Panc1 (cell line): ENCODE data around the gene ARHGAP6. TPM values are rescaled to one million over a fixed set of nuclear protein-coding genes. Genes with fewer than 3 reads are reported as not detected.

Experiments used
- ATAC-seq: fragments of 200-7000 bp; cut with Tn5 transposase; 2 replicates; pipeline ENCODE4 v1.9.1; 2020; ENCODE audit warnings: mild to moderate bottlenecking, moderate library complexity
- BruUV-seq: library from RNA; stranded (reverse); fragments of 400-500 nt; replicated peaks from 2 replicates; lab custom pipeline; 2021; lab: Mats Ljungman, UMichigan
- CTCF ChIA-PET: fragments of 300-600 bp; sonication (Branson Sonifier 250); formaldehyde crosslinking; loops from one replicate; lab custom pipeline; 2022; ENCODE audit warnings: antibody characterized with exemption; lab: Charles Lee
- POLR2A ChIA-PET: fragments of 300-600 bp; sonication (Branson Sonifier 250); formaldehyde crosslinking; loops from one replicate; lab custom pipeline; 2022; ENCODE audit warnings: antibody characterized with exemption; lab: Charles Lee
- DNase-seq: peaks from one replicate; pipeline ENCODE4 v3.0.0-alpha.2; 2010; ENCODE audit warnings: low read depth, low spot score
- H3K27ac ChIP-seq: 2 replicates; pipeline ENCODE4 v1.5.1; 2011; ENCODE audit warnings: mild to moderate bottlenecking, low read length, inconsistent platforms
- H3K27me3 ChIP-seq: fragments of 200-500 bp; sonication (Bioruptor generic); 2 replicates; pipeline ENCODE4 v1.6.0; 2014; ENCODE audit warnings: low read length, inconsistent platforms; ENCODE audit not compliant: control insufficient read depth, insufficient read depth
- H3K36me3 ChIP-seq: fragments of 200-500 bp; sonication (Bioruptor generic); 2 replicates; pipeline ENCODE4 v1.5.1; 2014; ENCODE audit warnings: inconsistent platforms, mild to moderate bottlenecking, low read length, moderate library complexity; ENCODE audit not compliant: control insufficient read depth, insufficient read depth
- H3K4me1 ChIP-seq: 2 replicates; pipeline ENCODE4 v1.5.1; 2011; ENCODE audit warnings: inconsistent platforms, mild to moderate bottlenecking, low read length, moderate library complexity; ENCODE audit not compliant: control insufficient read depth, insufficient read depth
- H3K4me3 ChIP-seq, 2 experiments: 2 replicates each; pipeline ENCODE4 v1.5.1; 2011 to 2012; ENCODE audit warnings: low read depth in 2 of 2, low read length in 2 of 2, mild to moderate bottlenecking in 2 of 2, inconsistent platforms in 1 of 2, moderate library complexity in 1 of 2
- H3K9me3 ChIP-seq: fragments of 200-500 bp; sonication (Bioruptor generic); 2 replicates; pipeline ENCODE4 v1.5.1; 2014; ENCODE audit warnings: low read depth, mild to moderate bottlenecking, inconsistent platforms, low read length, moderate library complexity; ENCODE audit not compliant: control insufficient read depth, insufficient read depth
- CTCF ChIP-seq: fragments of 450-650 bp; IDR thresholded peaks from 2 replicates; pipeline ENCODE4 v1.5.1; 2017; ENCODE audit warnings: mild to moderate bottlenecking
- POLR2AphosphoS5 ChIP-seq: IDR thresholded peaks from 2 replicates; pipeline ENCODE4 v1.6.1; 2012; ENCODE audit warnings: mild to moderate bottlenecking, low read depth, low read length, moderate library complexity
- REST ChIP-seq, 2 experiments: IDR thresholded peaks; 2 replicates each; pipeline ENCODE4 v1.6.1; 2011 to 2012; ENCODE audit warnings: low read depth in 2 of 2, control low read depth in 1 of 2, low read length in 1 of 2, mild to moderate bottlenecking in 1 of 2, moderate library complexity in 1 of 2; ENCODE audit not compliant: insufficient read depth in 1 of 2
- SIN3A ChIP-seq: IDR thresholded peaks from 2 replicates; pipeline ENCODE4 v1.6.1; 2012; ENCODE audit warnings: low read depth, mild to moderate bottlenecking, low read length, moderate library complexity, borderline replicate concordance; ENCODE audit not compliant: insufficient read depth
- TCF7L2 ChIP-seq: IDR thresholded peaks from 2 replicates; pipeline ENCODE4 v1.6.1; 2011; ENCODE audit warnings: mild to moderate bottlenecking, low read depth, low read length, inconsistent platforms
- in situ Hi-C: cut with HindIII; loops from 2 replicates; pipeline ENCODE4 v1.10.0; 2016; ENCODE audit warnings: low sequenced_read_pairs, low pct_unique_long_range_greater_than_20kb
- intact Hi-C: fragments of 100-400 bp; cut with micrococcal nuclease; formaldehyde crosslinking; loops from one replicate; pipeline ENCODE4 v1.10.0; 2022; ENCODE audit not compliant: unreplicated experiment
- total RNA-seq: library from RNA; stranded (reverse); gene quantifications from one replicate; pipeline ENCODE4 v1.2.1, GENCODE V29; 2021; ENCODE audit not compliant: unreplicated experiment

ARHGAP6 gene
- total RNA-seq, 1 experiment from 2014 or later, result 0.13 TPM

DNA sequence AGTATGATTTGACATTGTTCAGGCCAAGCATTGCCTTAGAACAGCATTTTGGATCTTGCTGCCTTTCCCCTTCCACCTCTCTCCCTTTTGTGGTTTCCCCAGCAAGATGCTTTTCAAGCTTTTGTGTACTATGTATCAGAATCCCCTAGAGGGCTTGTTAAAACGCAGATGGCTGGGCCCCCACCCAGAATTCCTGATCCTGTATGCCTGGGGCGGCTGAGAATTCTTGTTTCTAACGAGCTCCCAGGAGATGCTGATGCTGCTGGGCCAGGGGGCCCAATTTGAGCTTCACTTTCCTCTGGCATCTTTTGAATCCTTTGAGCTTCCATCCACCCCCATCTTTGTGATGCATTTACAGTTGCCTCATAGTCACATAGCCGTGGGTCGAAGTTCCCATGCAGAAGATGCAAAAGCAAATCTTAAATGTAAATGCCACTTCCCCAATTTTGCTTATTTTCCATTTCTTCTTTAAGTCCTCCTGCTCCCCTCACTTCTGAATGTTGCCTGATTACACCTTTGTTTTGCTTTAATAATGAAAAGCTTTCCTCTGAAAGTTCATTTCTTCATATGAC, 536.1 kb downstream of the ARHGAP6 start:
- H3K36me3 ChIP-seq, result no peaks in the 10 kb centered on the region
- H3K27me3 ChIP-seq, result no peaks in the 10 kb centered on the region
- no peaks in the 10 kb centered on the region for H3K4me1 ChIP-seq
- ChIA-PET POLR2A (interaction anchor here (0.6 kb wide), 1 partner anchor 19 kb away, joined by 3 read pairs; no protein-coding TSS in a partner anchor), CTCF (no interaction called here)
- no peak for DNase-seq
- TF ChIP-seq CTCF (no peak), TCF7L2 (no peak), POLR2AphosphoS5 (no peak), SIN3A (no peak), REST (IDR thresholded peaks at IDR 0.05; ENCODE audit: insufficient read depth in 1 of 2, low read depth in 2 of 2, low read length in 1 of 2) (no peak)
- no peak overlapping the region for H3K27ac ChIP-seq
- H3K4me3 ChIP-seq, result no peak overlapping the region
- ATAC-seq, result no peak
- intact Hi-C loops (no loop called here), in situ Hi-C loops (no loop called here)
- no TSS peak for BruUV-seq
- H3K9me3 ChIP-seq, result no peaks in the 10 kb centered on the region

DNA sequence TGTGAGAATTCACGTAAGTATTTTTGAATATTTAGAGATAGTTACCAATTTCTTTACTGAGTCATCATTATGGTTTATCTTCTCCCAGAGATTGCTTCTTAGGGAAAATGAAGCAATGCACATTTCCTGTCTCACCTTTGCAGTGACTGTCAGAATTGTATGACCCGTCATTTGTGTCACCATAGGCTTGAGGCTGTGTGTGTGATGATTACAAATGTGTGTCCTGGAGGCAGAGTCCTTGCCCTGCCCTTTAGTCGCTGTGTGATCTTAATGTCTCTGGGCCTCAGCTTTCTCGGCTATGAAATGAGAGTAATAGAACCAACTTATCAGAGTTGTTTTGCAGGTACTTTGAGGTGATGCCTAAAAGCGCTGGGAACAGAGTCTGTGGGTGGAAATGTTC, 540.7 kb downstream of the ARHGAP6 start:
- in situ Hi-C loops, result no loop called here
- POLR2A ChIA-PET, result no interaction called here
- BruUV-seq, result no TSS peak

More for the DNA sequence above, 540.7 kb downstream of the ARHGAP6 start:
- intact Hi-C loops, result no loop called here
- no peaks in the 10 kb centered on the region; the same call in 1 of the 2 replicates for H3K36me3 ChIP-seq
- ATAC-seq (no peak), DNase-seq (no peak)
- H3K4me1 ChIP-seq, result no peaks in the 10 kb centered on the region
- H3K27me3 ChIP-seq, result no peaks in the 10 kb centered on the region
- CTCF ChIA-PET, result no interaction called here
- no peaks in the 10 kb centered on the region for H3K9me3 ChIP-seq
- TF ChIP-seq TCF7L2, result no peak
- no peak for TF ChIP-seq CTCF
- no peak overlapping the region for H3K4me3 ChIP-seq
- no peak overlapping the region for H3K27ac ChIP-seq
